H9 (cell line): ENCODE results near the gene WDR38. TPM values are rescaled to one million over a fixed set of nuclear protein-coding genes. Genes with fewer than 3 reads are reported as not detected.

Source experiments
- DNase-seq: peaks from one replicate; pipeline ENCODE4 v3.0.0-alpha.2; 2017
- H2AFZ ChIP-seq: one replicate; pipeline ENCODE4 v1.6.1; 2013; ENCODE audit warnings: mild to moderate bottlenecking, low read length, control low read depth, moderate library complexity
- H2AK5ac ChIP-seq: 2 replicates; pipeline ENCODE4 v1.6.1; 2013; ENCODE audit warnings: low read length, control low read depth, mixed read lengths; ENCODE audit not compliant: insufficient read length
- H2BK120ac ChIP-seq: one replicate; pipeline ENCODE4 v1.6.1; 2013; ENCODE audit warnings: low read depth, mild to moderate bottlenecking, low read length, control low read depth, inconsistent platforms; ENCODE audit not compliant: poor library complexity, severe bottlenecking
- H2BK12ac ChIP-seq: 2 replicates; pipeline ENCODE4 v1.6.1; 2013; ENCODE audit warnings: low read length, control low read depth, mixed read lengths, low read depth; ENCODE audit not compliant: insufficient read length
- H2BK15ac ChIP-seq: 2 replicates; pipeline ENCODE4 v1.6.1; 2013; ENCODE audit warnings: low read depth, low read length, control low read depth
- H2BK20ac ChIP-seq: one replicate; pipeline ENCODE4 v1.6.1; 2013; ENCODE audit warnings: low read depth, mild to moderate bottlenecking, low read length, control low read depth, inconsistent platforms; ENCODE audit not compliant: poor library complexity, severe bottlenecking
- H2BK5ac ChIP-seq: 2 replicates; pipeline ENCODE4 v1.6.1; 2013; ENCODE audit warnings: low read length, control low read depth, mixed read lengths; ENCODE audit not compliant: insufficient read length
- H3K14ac ChIP-seq: 2 replicates; pipeline ENCODE4 v1.6.1; 2013; ENCODE audit warnings: low read length, control low read depth; ENCODE audit not compliant: insufficient read depth
- H3K18ac ChIP-seq: 2 replicates; pipeline ENCODE4 v1.6.1; 2013; ENCODE audit warnings: low read depth, mild to moderate bottlenecking, mixed read lengths, low read length, control low read depth; ENCODE audit not compliant: insufficient read length
- H3K23ac ChIP-seq: 2 replicates; pipeline ENCODE4 v1.6.1; 2013; ENCODE audit warnings: low read length, control low read depth, mixed read lengths, low read depth; ENCODE audit not compliant: insufficient read length
- H3K23me2 ChIP-seq: 2 replicates; pipeline ENCODE4 v1.6.1; 2013; ENCODE audit warnings: low read depth, mild to moderate bottlenecking, mixed read lengths, low read length, control low read depth; ENCODE audit not compliant: insufficient read length, poor library complexity, severe bottlenecking
- H3K27ac ChIP-seq: 2 replicates; pipeline ENCODE4 v1.5.1; 2013; ENCODE audit warnings: low read length, control low read depth, mixed read lengths, low read depth; ENCODE audit not compliant: insufficient read length
- H3K27me3 ChIP-seq: 2 replicates; pipeline ENCODE4 v1.6.1; 2013; ENCODE audit warnings: low read length, control low read depth, inconsistent platforms; ENCODE audit not compliant: insufficient read depth
- H3K4ac ChIP-seq: 2 replicates; pipeline ENCODE4 v1.6.1; 2013; ENCODE audit warnings: low read depth, mild to moderate bottlenecking, control low read depth, inconsistent platforms, low read length, moderate library complexity
- H3K4me1 ChIP-seq: 2 replicates; pipeline ENCODE4 v1.6.1; 2013; ENCODE audit warnings: low read length, control low read depth, inconsistent platforms; ENCODE audit not compliant: insufficient read depth
- H3K4me2 ChIP-seq: 2 replicates; pipeline ENCODE4 v1.6.1; 2013; ENCODE audit warnings: low read length, control low read depth, mixed read lengths; ENCODE audit not compliant: insufficient read length, insufficient read depth
- H3K56ac ChIP-seq: 2 replicates; pipeline ENCODE4 v1.6.1; 2013; ENCODE audit warnings: low read depth, mild to moderate bottlenecking, mixed read lengths, low read length, control low read depth; ENCODE audit not compliant: insufficient read length
- H3K79me1 ChIP-seq: 2 replicates; pipeline ENCODE4 v1.6.1; 2013; ENCODE audit warnings: low read depth, mild to moderate bottlenecking, moderate library complexity, low read length, control low read depth, inconsistent platforms; ENCODE audit not compliant: insufficient read depth, poor library complexity, severe bottlenecking
- H3K79me2 ChIP-seq: 2 replicates; pipeline ENCODE4 v1.6.1; 2013; ENCODE audit warnings: low read length, control low read depth, inconsistent platforms; ENCODE audit not compliant: insufficient read depth
- H3K9ac ChIP-seq: 2 replicates; pipeline ENCODE4 v1.6.1; 2013; ENCODE audit warnings: low read length, control low read depth, mixed read lengths; ENCODE audit not compliant: insufficient read length; ENCODE audit errors: extremely low read depth
- H3K9me3 ChIP-seq: one replicate; pipeline ENCODE4 v1.6.1; 2013; ENCODE audit warnings: low read depth, low read length, inconsistent platforms; ENCODE audit not compliant: control insufficient read depth
- H3T11ph ChIP-seq: one replicate; pipeline ENCODE4 v1.6.1; 2013; ENCODE audit warnings: mild to moderate bottlenecking, low read length, control low read depth, inconsistent platforms
- H4K20me1 ChIP-seq: one replicate; pipeline ENCODE4 v1.6.1; 2013; ENCODE audit not compliant: control insufficient read depth, insufficient read length, insufficient read depth
- H4K5ac ChIP-seq: 2 replicates; pipeline ENCODE4 v1.6.1; 2013; ENCODE audit warnings: low read depth, mild to moderate bottlenecking, mixed read lengths, low read length, control low read depth; ENCODE audit not compliant: insufficient read length
- H4K8ac ChIP-seq: replicated peaks from 2 replicates; pipeline ENCODE4 v1.6.1; 2013; ENCODE audit warnings: low read length, control low read depth, mixed read lengths, low read depth; ENCODE audit not compliant: insufficient read length
- H4K91ac ChIP-seq: 2 replicates; pipeline ENCODE4 v1.6.1; 2013; ENCODE audit warnings: low read depth, mild to moderate bottlenecking, moderate library complexity, mixed read lengths, low read length, control low read depth; ENCODE audit not compliant: insufficient read length
- H3K27ac Mint-ChIP-seq, 3 experiments: 2 replicates in 2 of 3; 3 replicates in 1 of 3; pipeline ENCODE4 v1.8.0; 2020 to 2021; ENCODE audit warnings: mixed read lengths in 3 of 3, mild to moderate bottlenecking in 1 of 3, moderate library complexity in 1 of 3
- H3K27me3 Mint-ChIP-seq: 2 replicates; pipeline ENCODE4 v1.8.0; 2021; ENCODE audit warnings: low read depth, mild to moderate bottlenecking, moderate library complexity, mixed read lengths
- H3K36me3 Mint-ChIP-seq, 3 experiments: 2 replicates in 2 of 3; 3 replicates in 1 of 3; pipeline ENCODE4 v1.8.0; 2020 to 2021; ENCODE audit warnings: low read depth in 3 of 3, mixed read lengths in 3 of 3; ENCODE audit not compliant: insufficient read depth in 1 of 3
- H3K4me1 Mint-ChIP-seq, 2 experiments: 2 replicates each; pipeline ENCODE4 v1.8.0; 2020; ENCODE audit warnings: mixed read lengths in 2 of 2
- H3K4me3 Mint-ChIP-seq, 2 experiments: 2 replicates in 1 of 2; 3 replicates in 1 of 2; pipeline ENCODE4 v1.8.0; 2020 to 2021; ENCODE audit warnings: mild to moderate bottlenecking in 2 of 2, mixed read lengths in 2 of 2, moderate library complexity in 1 of 2
- H3K9me3 Mint-ChIP-seq, 2 experiments: 2 replicates in 1 of 2; 3 replicates in 1 of 2; pipeline ENCODE4 v1.8.0; 2020; ENCODE audit warnings: mild to moderate bottlenecking in 2 of 2, mixed read lengths in 2 of 2, moderate library complexity in 1 of 2
- CTCF ChIP-seq: fragments of 200-600 bp; sonication (generic); conservative IDR thresholded peaks from 3 replicates; pipeline ENCODE4 v1.8.0; 2021; ENCODE audit warnings: antibody characterized with exemption, mild to moderate bottlenecking
- WGBS: extraction: QIAGEN DNeasy Blood & Tissue Kit; methylation state at CpG from one replicate; pipeline ENCODE4 v1.1.7; 2013; ENCODE audit warnings: missing lambda C conversion rate, low lambda C conversion rate, mixed read lengths; ENCODE audit not compliant: insufficient read length; ENCODE audit errors: extremely low coverage; 5-methylcytosine and 5-hydroxymethylcytosine counted together
- total RNA-seq: library from RNA; stranded (reverse); gene quantifications from 2 replicates; pipeline ENCODE4 v1.2.1, GENCODE V29; 2021

The WDR38 gene
- total RNA-seq, 1 experiment from 2014 or later, result not detected

GRCh38 chr9:124855944-124856765, 2.9 kb downstream of the WDR38 start:
- H3K4me1 ChIP-seq, result peaks cover 7% of the 10 kb centered on the region; the same call in 1 of the 2 replicates
- peak; percentile 70 for TF ChIP-seq CTCF

More at GRCh38 chr9:124855944-124856765, 2.9 kb downstream of the WDR38 start:
- H3K36me3 Mint-ChIP-seq, result peaks cover 40 to 46% (median 41%) of the 10 kb centered on the region in 3 experiments
- Histone ChIP-seq H2BK20ac (no peak overlapping the region), H2BK5ac (no peak overlapping the region), H3K27me3 (no peaks in the 10 kb centered on the region), H3K4ac (no peak overlapping the region), H2BK12ac (no peak overlapping the region), H3K9ac (no peak overlapping the region), H3K79me2 (peaks cover 16% of the 10 kb centered on the region; the same call in 1 of the 2 replicates), H2AK5ac (no peak overlapping the region), H4K20me1 (no peaks in the 10 kb centered on the region), H3K79me1 (peaks cover 4% of the 10 kb centered on the region), H3K4me2 (no peak overlapping the region), H3K23ac (no peak overlapping the region), H3K14ac (no peak overlapping the region), H3K18ac (no peak overlapping the region), H3K56ac (no peak overlapping the region), H2AFZ (no peak overlapping the region), H3K27ac (no peak overlapping the region), H4K8ac (no peak overlapping the region), H2BK15ac (no peak overlapping the region), H3T11ph (no peak overlapping the region), H3K9me3 (no peaks in the 10 kb centered on the region), H3K23me2 (peaks cover 11% of the 10 kb centered on the region), H2BK120ac (no peak overlapping the region), H4K91ac (no peak overlapping the region), H4K5ac (no peak overlapping the region)
- no peaks in the 10 kb centered on the region; the same call in 1 of the 2 replicates for H3K27me3 Mint-ChIP-seq
- H3K4me3 Mint-ChIP-seq, result no peak overlapping the region
- no CpG with 5 or more reads among the region's 16 CpGs for WGBS
- H3K9me3 Mint-ChIP-seq, result no peaks in the 10 kb centered on the region
- peak; percentile 89 for DNase-seq
- no peak overlapping the region for H3K27ac Mint-ChIP-seq
- H3K4me1 Mint-ChIP-seq, result peaks cover 18 to 26% of the 10 kb centered on the region in 2 experiments
